K562 (cell line): Measurements from ENCODE around the gene CEP295NL. TPM values are rescaled to one million over a fixed set of nuclear protein-coding genes. Genes with fewer than 3 reads are reported as not detected.
A peak's percentile ranks its signal among the peaks of the same experiment; 100 is the strongest.

Source experiments
- CBFA2T3 ChIP-seq: fragments of 450-650 bp; IDR thresholded peaks from 2 replicates; pipeline ENCODE4 v1.6.1; 2017
- CTCF ChIP-seq, 3 experiments: IDR thresholded peaks in 2 of 3; conservative IDR thresholded peaks in 1 of 3; 2 replicates each; pipeline ENCODE4 v1.5.1; 2011 to 2012; ENCODE audit warnings: low read length in 3 of 3, mild to moderate bottlenecking in 3 of 3, control low read depth in 2 of 3, improper control_type of control experiment in 1 of 3, inconsistent platforms in 1 of 3, low read depth in 1 of 3, mixed read lengths in 1 of 3, moderate library complexity in 1 of 3; ENCODE audit not compliant: insufficient read depth in 2 of 3
- MYBL2 ChIP-seq, 2 experiments: fragments of 450-650 bp in 1 of 2; sonication (generic) in 1 of 2; formaldehyde crosslinking in 1 of 2; IDR thresholded peaks; 2 replicates each; pipeline versions ENCODE4 v1.6.1 to v1.8.1; 2017 to 2022; ENCODE audit warnings: borderline replicate concordance in 1 of 2, inconsistent platforms in 1 of 2, low read depth in 1 of 2, mild to moderate bottlenecking in 1 of 2, missing genetic modification reagents in 1 of 2, moderate library complexity in 1 of 2
- NBN ChIP-seq: fragments of 450-650 bp; IDR thresholded peaks from 2 replicates; pipeline ENCODE4 v1.6.1; 2016; ENCODE audit warnings: low read depth, mild to moderate bottlenecking
- NFIC ChIP-seq: fragments of 450-650 bp; IDR thresholded peaks from 2 replicates; pipeline ENCODE4 v1.6.1; 2017; ENCODE audit warnings: mild to moderate bottlenecking, inconsistent platforms
- NR0B1 ChIP-seq: fragments of 450-650 bp; IDR thresholded peaks from one replicate; pipeline ENCODE4 v1.6.1; 2018; ENCODE audit warnings: mild to moderate bottlenecking, moderate library complexity; ENCODE audit not compliant: partially characterized antibody
- SMARCC2 ChIP-seq: fragments of 450-650 bp; IDR thresholded peaks from 2 replicates; pipeline ENCODE4 v1.6.1; 2017; ENCODE audit warnings: antibody characterized with exemption, moderate library complexity, mild to moderate bottlenecking, low read depth
- TGIF2 ChIP-seq: sonication (generic); formaldehyde crosslinking; IDR thresholded peaks from 2 replicates; pipeline ENCODE4 v1.8.1; 2022; ENCODE audit warnings: mild to moderate bottlenecking, missing genetic modification reagents, moderate library complexity
- ZNF586 ChIP-seq: fragments of 450-650 bp; formaldehyde crosslinking; conservative IDR thresholded peaks from 2 replicates; pipeline ENCODE4 v1.4.0; 2020; ENCODE audit warnings: mild to moderate bottlenecking, moderate library complexity
- polyA plus RNA-seq, 8 experiments: library from polyadenylated mRNA; depleted of rRNA in 4 of 8; stranded (reverse) in 5 of 8; unstranded in 3 of 8; fragments of >200 nt; fragmentation: Nextera tagmentation in 2 of 8; fragmentation: Illumina TruSeq in 1 of 8; extraction: Ambion mirVana in 2 of 8; extraction: Trizol in 1 of 8; gene quantifications; 2 replicates each; pipeline versions ENCODE4 v1.2.1 to v1.2.3, GENCODE V29; 2011 to 2014; ENCODE audit warnings: inconsistent platforms in 1 of 8, missing spikeins in 1 of 8
- total RNA-seq, 7 experiments: library from RNA; depleted of rRNA in 6 of 7; stranded (reverse); fragments of >200 nt in 6 of 7; fragmentation: Illumina TruSeq in 2 of 7; extraction: Trizol in 2 of 7; gene quantifications; 2 replicates each; pipeline versions ENCODE4 v1.2.1 to v1.2.3, GENCODE V29; 2011 to 2021; ENCODE audit warnings: low replicate concordance in 1 of 7
- TF ChIP-seq, protein P1 (sequence below), 2 experiments: fragments of 450-650 bp in 1 of 2; sonication (generic) in 1 of 2; formaldehyde crosslinking in 1 of 2; IDR thresholded peaks; 2 replicates each; pipeline versions ENCODE4 v1.7.1 to v1.9.0; 2016 to 2022; ENCODE audit warnings: inconsistent platforms in 1 of 2, mild to moderate bottlenecking in 1 of 2, missing genetic modification reagents in 1 of 2
- TF ChIP-seq, protein P2 (sequence below): fragments of 250-450 bp; sonication (Bioruptor Pico); IDR thresholded peaks from 2 replicates; pipeline ENCODE4 v1.5.0; 2020; ENCODE audit warnings: mild to moderate bottlenecking

The CEP295NL gene
- total and polyA plus RNA-seq, 9 of the 15 experiments (the other 6 are each of a cell fraction or from before 2014, with no cell fraction given), result not detected

GRCh38 chr17:78862073-78863023 lies 40.7 kb downstream of the CEP295NL start (continued):
- TF ChIP-seq, protein P1, sequence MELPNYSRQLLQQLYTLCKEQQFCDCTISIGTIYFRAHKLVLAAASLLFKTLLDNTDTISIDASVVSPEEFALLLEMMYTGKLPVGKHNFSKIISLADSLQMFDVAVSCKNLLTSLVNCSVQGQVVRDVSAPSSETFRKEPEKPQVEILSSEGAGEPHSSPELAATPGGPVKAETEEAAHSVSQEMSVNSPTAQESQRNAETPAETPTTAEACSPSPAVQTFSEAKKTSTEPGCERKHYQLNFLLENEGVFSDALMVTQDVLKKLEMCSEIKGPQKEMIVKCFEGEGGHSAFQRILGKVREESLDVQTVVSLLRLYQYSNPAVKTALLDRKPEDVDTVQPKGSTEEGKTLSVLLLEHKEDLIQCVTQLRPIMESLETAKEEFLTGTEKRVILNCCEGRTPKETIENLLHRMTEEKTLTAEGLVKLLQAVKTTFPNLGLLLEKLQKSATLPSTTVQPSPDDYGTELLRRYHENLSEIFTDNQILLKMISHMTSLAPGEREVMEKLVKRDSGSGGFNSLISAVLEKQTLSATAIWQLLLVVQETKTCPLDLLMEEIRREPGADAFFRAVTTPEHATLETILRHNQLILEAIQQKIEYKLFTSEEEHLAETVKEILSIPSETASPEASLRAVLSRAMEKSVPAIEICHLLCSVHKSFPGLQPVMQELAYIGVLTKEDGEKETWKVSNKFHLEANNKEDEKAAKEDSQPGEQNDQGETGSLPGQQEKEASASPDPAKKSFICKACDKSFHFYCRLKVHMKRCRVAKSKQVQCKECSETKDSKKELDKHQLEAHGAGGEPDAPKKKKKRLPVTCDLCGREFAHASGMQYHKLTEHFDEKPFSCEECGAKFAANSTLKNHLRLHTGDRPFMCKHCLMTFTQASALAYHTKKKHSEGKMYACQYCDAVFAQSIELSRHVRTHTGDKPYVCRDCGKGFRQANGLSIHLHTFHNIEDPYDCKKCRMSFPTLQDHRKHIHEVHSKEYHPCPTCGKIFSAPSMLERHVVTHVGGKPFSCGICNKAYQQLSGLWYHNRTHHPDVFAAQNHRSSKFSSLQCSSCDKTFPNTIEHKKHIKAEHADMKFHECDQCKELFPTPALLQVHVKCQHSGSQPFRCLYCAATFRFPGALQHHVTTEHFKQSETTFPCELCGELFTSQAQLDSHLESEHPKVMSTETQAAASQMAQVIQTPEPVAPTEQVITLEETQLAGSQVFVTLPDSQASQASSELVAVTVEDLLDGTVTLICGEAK (IDR thresholded peaks at IDR 0.05), result no peak
- TF ChIP-seq, protein P1 (CRISPR knock-in tag; IDR thresholded peaks at IDR 0.05), result no peak
- TF ChIP-seq NBN (peak; percentile 35; the same call in 1 of the 2 replicates), CBFA2T3 (no peak), CTCF (IDR thresholded peaks at IDR 0.05 in 2 of 3, conservative IDR thresholded peaks at IDR 0.05 in 1 of 3; ENCODE audit: insufficient read depth in 2 of 3, low read depth in 1 of 3, low read length in 3 of 3) (no peak), TGIF2 (no peak), ZNF586 (CRISPR knock-in tag) (no peak), MYBL2 (IDR thresholded peaks at IDR 0.05; ENCODE audit: low read depth) (no peak), MYBL2 (CRISPR knock-in tag; IDR thresholded peaks at IDR 0.05; ENCODE audit: borderline replicate concordance) (no peak), NFIC (0 out of 2 replicates have a peak, but pooled peaks have one; percentile 9), NR0B1 (no peak), SMARCC2 (peak; percentile 65; the same call in 1 of the 2 replicates)
- TF ChIP-seq, protein P2, sequence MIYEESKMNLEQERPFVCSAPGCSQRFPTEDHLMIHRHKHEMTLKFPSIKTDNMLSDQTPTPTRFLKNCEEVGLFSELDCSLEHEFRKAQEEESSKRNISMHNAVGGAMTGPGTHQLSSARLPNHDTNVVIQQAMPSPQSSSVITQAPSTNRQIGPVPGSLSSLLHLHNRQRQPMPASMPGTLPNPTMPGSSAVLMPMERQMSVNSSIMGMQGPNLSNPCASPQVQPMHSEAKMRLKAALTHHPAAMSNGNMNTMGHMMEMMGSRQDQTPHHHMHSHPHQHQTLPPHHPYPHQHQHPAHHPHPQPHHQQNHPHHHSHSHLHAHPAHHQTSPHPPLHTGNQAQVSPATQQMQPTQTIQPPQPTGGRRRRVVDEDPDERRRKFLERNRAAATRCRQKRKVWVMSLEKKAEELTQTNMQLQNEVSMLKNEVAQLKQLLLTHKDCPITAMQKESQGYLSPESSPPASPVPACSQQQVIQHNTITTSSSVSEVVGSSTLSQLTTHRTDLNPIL (CRISPR knock-in tag), result no peak
